IMR-90 (cell line): ENCODE data around the gene GRIPAP1. TPM values are rescaled to one million over a fixed set of nuclear protein-coding genes. Genes with fewer than 3 reads are reported as not detected.

ENCODE experiments used
- ATAC-seq: fragments of 200-7000 bp; cut with Tn5 transposase; 2 replicates; pipeline ENCODE4 v1.9.1; 2020; ENCODE audit warnings: low read depth, mild to moderate bottlenecking, moderate library complexity
- BruUV-seq: library from RNA; stranded (reverse); fragments of 400-500 nt; replicated peaks from 2 replicates; lab custom pipeline; 2021; lab: Mats Ljungman, UMichigan
- CTCF ChIA-PET: fragments of 300-600 bp; formaldehyde crosslinking; extraction: SDS; loops from one replicate; lab custom pipeline; 2021; ENCODE audit warnings: antibody characterized with exemption; lab: Yijun Ruan, JAX
- POLR2A ChIA-PET: fragments of 300-600 bp; sonication (Branson Sonifier 250); formaldehyde crosslinking; loops from one replicate; lab custom pipeline; 2022; ENCODE audit warnings: antibody characterized with exemption; ENCODE audit not compliant: unreplicated experiment; lab: Charles Lee
- DNase-seq: peaks from one replicate; pipeline ENCODE4 v3.0.0; 2013
- H2AFZ ChIP-seq: replicated peaks from 2 replicates; pipeline ENCODE3; 2013; ENCODE audit warnings: low read length, mild to moderate bottlenecking; ENCODE audit not compliant: poor library complexity
- H2AK5ac ChIP-seq: 2 replicates; pipeline ENCODE4 v1.6.1; 2013; ENCODE audit warnings: low read depth, low read length, inconsistent platforms
- H2AK9ac ChIP-seq: replicated peaks from 2 replicates; pipeline ENCODE3; 2013; ENCODE audit warnings: mild to moderate bottlenecking, low read depth, low read length, moderate library complexity; ENCODE audit not compliant: poor library complexity
- H2BK120ac ChIP-seq: 2 replicates; pipeline ENCODE4 v1.6.1; 2013; ENCODE audit warnings: low read depth, low read length, inconsistent platforms
- H2BK15ac ChIP-seq: 3 replicates; pipeline ENCODE4 v1.6.1; 2013; ENCODE audit warnings: low read depth, low read length, inconsistent platforms
- H2BK20ac ChIP-seq: 2 replicates; pipeline ENCODE4 v1.6.1; 2013; ENCODE audit warnings: low read depth, mild to moderate bottlenecking, inconsistent platforms, low read length, moderate library complexity
- H2BK5ac ChIP-seq: 2 replicates; pipeline ENCODE4 v1.6.1; 2013; ENCODE audit warnings: mild to moderate bottlenecking, low read depth, low read length, inconsistent platforms; ENCODE audit not compliant: poor library complexity, severe bottlenecking
- H3K14ac ChIP-seq: replicated peaks from 2 replicates; pipeline ENCODE4 v1.6.1; 2013; ENCODE audit warnings: low read depth, low read length, inconsistent platforms
- H3K18ac ChIP-seq: 2 replicates; pipeline ENCODE4 v1.6.1; 2013; ENCODE audit warnings: low read depth, low read length, control low read depth
- H3K23ac ChIP-seq: 2 replicates; pipeline ENCODE4 v1.6.1; 2013; ENCODE audit warnings: low read depth, low read length, inconsistent platforms
- H3K27ac ChIP-seq: 2 replicates; pipeline ENCODE4 v1.5.1; 2013; ENCODE audit warnings: mild to moderate bottlenecking, control low read depth, low read length; ENCODE audit not compliant: insufficient read depth
- H3K27me3 ChIP-seq: 2 replicates; pipeline ENCODE4 v1.6.1; 2013; ENCODE audit warnings: low read length; ENCODE audit not compliant: control insufficient read depth, insufficient read depth
- H3K36me3 ChIP-seq: 2 replicates; pipeline ENCODE4 v1.6.1; 2013; ENCODE audit warnings: low read length, mixed read lengths; ENCODE audit not compliant: control insufficient read depth, insufficient read depth
- H3K4ac ChIP-seq: 2 replicates; pipeline ENCODE4 v1.6.1; 2013; ENCODE audit warnings: low read depth, low read length, inconsistent platforms
- H3K4me1 ChIP-seq: 2 replicates; pipeline ENCODE4 v1.6.1; 2013; ENCODE audit warnings: low read length, mixed read lengths; ENCODE audit not compliant: control insufficient read depth, insufficient read depth
- H3K4me2 ChIP-seq: 2 replicates; pipeline ENCODE4 v1.6.1; 2013; ENCODE audit warnings: low read depth, mild to moderate bottlenecking, control low read depth, low read length, moderate library complexity
- H3K4me3 ChIP-seq: 2 replicates; pipeline ENCODE4 v1.5.1; 2013; ENCODE audit warnings: low read depth, mild to moderate bottlenecking, control low read depth, low read length, moderate library complexity; ENCODE audit not compliant: insufficient read depth
- H3K56ac ChIP-seq: 2 replicates; pipeline ENCODE4 v1.6.1; 2013; ENCODE audit warnings: low read length, inconsistent platforms; ENCODE audit not compliant: insufficient read depth; ENCODE audit errors: extremely low read depth
- H3K79me1 ChIP-seq, 2 experiments: 2 replicates each; pipeline ENCODE4 v1.6.1; 2013; ENCODE audit warnings: low read length in 2 of 2, inconsistent platforms in 1 of 2, low read depth in 1 of 2
- H3K9ac ChIP-seq: 2 replicates; pipeline ENCODE4 v1.6.1; 2013; ENCODE audit warnings: low read depth, low read length, control low read depth
- H3K9me1 ChIP-seq: 2 replicates; pipeline ENCODE4 v1.6.1; 2013; ENCODE audit warnings: low read length, inconsistent platforms; ENCODE audit not compliant: insufficient read depth
- H3K9me3 ChIP-seq: 2 replicates; pipeline ENCODE4 v1.6.1; 2013; ENCODE audit warnings: low read length; ENCODE audit not compliant: control insufficient read depth, insufficient read depth
- H4K20me1 ChIP-seq: 2 replicates; pipeline ENCODE4 v1.6.1; 2013; ENCODE audit warnings: low read length, inconsistent platforms; ENCODE audit not compliant: insufficient read depth
- H4K5ac ChIP-seq: 2 replicates; pipeline ENCODE4 v1.6.1; 2013; ENCODE audit warnings: mild to moderate bottlenecking, low read depth, low read length, control low read depth
- H4K8ac ChIP-seq, 2 experiments: 2 replicates each; pipeline ENCODE4 v1.6.1; 2013; ENCODE audit warnings: low read depth in 2 of 2, low read length in 2 of 2, control low read depth in 1 of 2, inconsistent platforms in 1 of 2
- H4K91ac ChIP-seq: 2 replicates; pipeline ENCODE4 v1.6.1; 2013; ENCODE audit warnings: low read depth, low read length, inconsistent platforms; ENCODE audit not compliant: insufficient read depth
- BHLHE40 ChIP-seq: fragments of 150-350 bp; IDR thresholded peaks from 2 replicates; pipeline ENCODE4 v1.6.1; 2016; ENCODE audit warnings: mild to moderate bottlenecking, low read depth, low read length
- CEBPB ChIP-seq: IDR thresholded peaks from 2 replicates; pipeline ENCODE4 v1.6.1; 2012; ENCODE audit warnings: low read depth, low read length, improper control_type of control experiment
- CHD1 ChIP-seq: IDR thresholded peaks from 2 replicates; pipeline ENCODE4 v1.6.1; 2012; ENCODE audit warnings: low read depth, low read length, improper control_type of control experiment
- CTCF ChIP-seq: conservative IDR thresholded peaks from 2 replicates; pipeline ENCODE4 v1.5.1; 2012; ENCODE audit warnings: mild to moderate bottlenecking, low read depth, low read length, improper control_type of control experiment
- ELK1 ChIP-seq: fragments of 150-350 bp; IDR thresholded peaks from 2 replicates; pipeline ENCODE4 v1.6.1; 2016; ENCODE audit warnings: low read depth, mild to moderate bottlenecking, low read length, moderate library complexity, borderline replicate concordance
- FOS ChIP-seq: fragments of 150-350 bp; IDR thresholded peaks from 2 replicates; pipeline ENCODE4 v1.6.1; 2016; ENCODE audit warnings: low read depth, low read length
- MAFK ChIP-seq: IDR thresholded peaks from 2 replicates; pipeline ENCODE4 v1.6.1; 2012; ENCODE audit warnings: low read depth, low read length, improper control_type of control experiment
- MAZ ChIP-seq: IDR thresholded peaks from 2 replicates; pipeline ENCODE4 v1.6.1; 2012; ENCODE audit warnings: low read depth, mild to moderate bottlenecking, low read length, improper control_type of control experiment, moderate library complexity, borderline replicate concordance
- MXI1 ChIP-seq: IDR thresholded peaks from 2 replicates; pipeline ENCODE4 v1.6.1; 2012; ENCODE audit warnings: low read depth, mild to moderate bottlenecking, low read length, moderate library complexity, borderline replicate concordance
- NFE2L2 ChIP-seq: fragments of 150-350 bp; IDR thresholded peaks from 2 replicates; pipeline ENCODE4 v1.6.1; 2016; ENCODE audit warnings: low read depth, mild to moderate bottlenecking, low read length
- POLR2A ChIP-seq: IDR thresholded peaks from 2 replicates; pipeline ENCODE4 v1.6.1; 2012; ENCODE audit warnings: mild to moderate bottlenecking, low read depth, low read length
- RAD21 ChIP-seq: IDR thresholded peaks from 2 replicates; pipeline ENCODE4 v1.6.1; 2012; ENCODE audit warnings: low read length, improper control_type of control experiment
- RCOR1 ChIP-seq: IDR thresholded peaks from 2 replicates; pipeline ENCODE4 v1.6.1; 2012; ENCODE audit warnings: mild to moderate bottlenecking, low read length, improper control_type of control experiment; ENCODE audit not compliant: insufficient replicate concordance
- RFX5 ChIP-seq: IDR thresholded peaks from 2 replicates; pipeline ENCODE4 v1.8.0; 2012; ENCODE audit warnings: low read depth, mild to moderate bottlenecking, low read length, moderate library complexity
- SMC3 ChIP-seq: fragments of 150-350 bp; IDR thresholded peaks from 2 replicates; pipeline ENCODE4 v1.6.1; 2016; ENCODE audit warnings: low read depth, mild to moderate bottlenecking, antibody characterized with exemption, low read length, moderate library complexity
- USF2 ChIP-seq: fragments of 150-350 bp; IDR thresholded peaks from 2 replicates; pipeline ENCODE4 v1.6.1; 2017; ENCODE audit warnings: mild to moderate bottlenecking, antibody characterized with exemption, low read length, low read depth
- WGBS, 2 experiments: methylation state at CpG; one replicate each; pipeline versions ENCODE4 v1.1.5 to v1.1.7; 2013; ENCODE audit warnings: missing lambda C conversion rate in 2 of 2; ENCODE audit not compliant: insufficient read length in 1 of 2; ENCODE audit errors: extremely low coverage in 2 of 2; 5-methylcytosine and 5-hydroxymethylcytosine counted together
- dilution Hi-C: fragments of 300-500 bp; cut with HindIII; formaldehyde crosslinking; loops from one replicate; pipeline ENCODE4 v1.14.3; 2018; ENCODE audit warnings: low sequenced_read_pairs; ENCODE audit not compliant: unreplicated experiment
- in situ Hi-C: fragments of 300-500 bp; cut with MboI; formaldehyde crosslinking; loops from 3 replicates; pipeline ENCODE4 v1.14.3; 2019; ENCODE audit warnings: low sequenced_read_pairs, inconsistent platforms, mixed read lengths
- intact Hi-C: fragments of 100-400 bp; cut with micrococcal nuclease; formaldehyde crosslinking; loops from 2 replicates; pipeline ENCODE4 v1.10.0; 2022
- polyA plus RNA-seq, 3 experiments: library from polyadenylated mRNA; depleted of rRNA; stranded (reverse); fragments of >200 nt; gene quantifications; 2 replicates each; pipeline ENCODE4 v1.2.3, GENCODE V29; 2012; ENCODE audit warnings: low replicate concordance in 1 of 3
- total RNA-seq: library from RNA; depleted of rRNA; stranded (reverse); fragments of >200 nt; gene quantifications from 2 replicates; pipeline ENCODE4 v1.2.3, GENCODE V29; 2012

GRIPAP1 gene
- total and polyA plus RNA-seq, 2 of the 4 experiments (the other 2 are of a cell fraction) = 17.9 to 25.0 TPM

GRCh38 chrX:49019599-49020249 lies 17.7 kb upstream of the GRIPAP1 start:
- peaks cover 4% of the 10 kb centered on the region; the same call in 1 of the 2 replicates for H3K36me3 ChIP-seq
- in situ Hi-C loops = no loop called here
- H3K4me3 ChIP-seq = no peak overlapping the region
- H3K56ac ChIP-seq = no peak overlapping the region
- no peak overlapping the region for H3K23ac ChIP-seq
- H4K91ac ChIP-seq = no peak overlapping the region
- H3K9me1 ChIP-seq = no peaks in the 10 kb centered on the region
- no peak overlapping the region for H3K4ac ChIP-seq
- no peak overlapping the region for H3K14ac ChIP-seq
- BruUV-seq = no TSS peak
- TF ChIP-seq CTCF (no peak), ELK1 (no peak), MAFK (no peak), RFX5 (no peak), NFE2L2 (no peak), MAZ (no peak), RCOR1 (no peak), POLR2A (no peak), BHLHE40 (no peak), SMC3 (no peak), FOS (no peak), USF2 (no peak), RAD21 (no peak), CHD1 (no peak), CEBPB (no peak), MXI1 (no peak)
- no peaks in the 10 kb centered on the region for H3K27me3 ChIP-seq
- H2BK15ac ChIP-seq = no peak overlapping the region
- no peak overlapping the region for H2BK20ac ChIP-seq
- intact Hi-C loops = no loop called here
- no peak for ATAC-seq
- no peak overlapping the region for H3K4me2 ChIP-seq
- no peaks in the 10 kb centered on the region for H3K4me1 ChIP-seq
- no peak overlapping the region for H4K5ac ChIP-seq
- no peaks in the 10 kb centered on the region for H4K20me1 ChIP-seq
- H3K27ac ChIP-seq = no peak overlapping the region
- no peak overlapping the region for H2AFZ ChIP-seq
- no peak overlapping the region for H2BK120ac ChIP-seq
- ChIA-PET CTCF (no interaction called here), POLR2A (no interaction called here)
- H2BK5ac ChIP-seq = no peak overlapping the region
- H3K9ac ChIP-seq = no peak overlapping the region
- dilution Hi-C loops = no loop called here
- H2AK9ac ChIP-seq = no peak overlapping the region
- no peaks in the 10 kb centered on the region for H3K79me1 ChIP-seq
- H2AK5ac ChIP-seq = no peak overlapping the region
- H3K18ac ChIP-seq = no peak overlapping the region
- DNase-seq = no peak
- WGBS, 2 experiments = 64% methylated on average over 2 of the region's 7 CpGs; no CpG with 5 or more reads in 1 of the 2 experiments
- H3K9me3 ChIP-seq = peaks cover 2% of the 10 kb centered on the region; the same call in 1 of the 2 replicates
- no peak overlapping the region for H4K8ac ChIP-seq
